ENCODE data around the gene MAEA.

Gene MAEA

DNA sequence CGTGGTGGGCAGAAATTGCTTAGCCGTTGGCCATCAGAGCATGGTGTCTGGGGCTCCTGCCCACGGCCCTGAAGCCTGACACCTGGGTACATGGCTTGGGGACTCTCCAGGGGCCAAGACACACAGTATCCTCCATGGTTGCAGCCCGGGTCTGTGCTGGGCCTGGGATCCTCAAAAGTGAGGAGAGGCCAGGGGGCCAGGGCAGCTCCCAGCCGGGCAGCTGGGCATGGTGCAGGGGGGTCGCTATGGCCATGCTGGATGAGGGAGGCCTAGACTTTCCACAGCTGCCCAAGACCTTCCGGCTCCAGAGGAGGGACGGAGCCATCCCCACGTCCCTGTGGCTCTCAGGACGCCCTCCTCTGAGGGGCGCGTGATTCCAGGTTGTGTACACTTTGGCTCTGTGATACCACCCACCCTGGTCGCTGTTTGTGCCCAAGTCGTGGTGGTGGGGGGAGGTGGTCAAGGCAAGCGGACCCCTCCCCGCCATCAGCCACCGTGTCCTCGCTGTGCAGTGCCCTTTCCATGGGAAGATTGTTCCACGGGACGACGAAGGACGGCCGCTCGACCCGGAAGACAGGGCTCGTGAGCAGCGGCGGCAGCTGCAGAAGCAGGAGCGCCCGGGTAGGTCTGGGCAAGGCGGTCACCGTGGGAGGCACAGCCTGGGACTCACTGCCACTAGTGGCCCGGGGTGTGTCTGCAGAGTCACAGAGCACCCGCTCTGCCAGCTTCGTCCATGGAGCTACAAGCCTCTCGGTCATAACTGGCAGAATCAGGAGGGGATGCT lies 90.9 kb downstream of the MAEA start:
- DNase-seq (ENCODE audit: low read depth), result no peak

DNA sequence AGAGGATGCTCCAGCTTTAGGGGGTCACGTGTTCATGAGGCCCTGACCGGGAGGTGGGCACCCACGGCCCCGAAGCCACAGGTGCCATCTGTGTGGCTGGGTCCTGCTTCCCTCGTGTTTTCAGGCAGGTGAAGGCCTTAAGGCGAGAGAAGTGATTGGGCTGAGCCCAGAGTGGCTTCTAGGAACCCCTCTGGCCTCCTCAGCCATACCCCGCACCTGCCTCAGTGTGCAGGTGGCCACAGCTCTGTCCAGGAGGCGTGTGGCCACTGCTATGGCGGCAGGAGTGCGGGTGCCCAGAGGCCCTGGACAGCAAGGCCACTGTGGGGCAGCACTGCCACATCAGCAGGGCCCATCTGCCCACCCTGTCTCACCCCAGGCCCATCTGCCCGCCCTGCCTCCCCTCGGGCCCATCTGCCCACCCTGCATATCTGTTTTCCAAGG lies 91.5 kb downstream of the MAEA start:
- DNase-seq (ENCODE audit: low read depth), result no peak

DNA sequence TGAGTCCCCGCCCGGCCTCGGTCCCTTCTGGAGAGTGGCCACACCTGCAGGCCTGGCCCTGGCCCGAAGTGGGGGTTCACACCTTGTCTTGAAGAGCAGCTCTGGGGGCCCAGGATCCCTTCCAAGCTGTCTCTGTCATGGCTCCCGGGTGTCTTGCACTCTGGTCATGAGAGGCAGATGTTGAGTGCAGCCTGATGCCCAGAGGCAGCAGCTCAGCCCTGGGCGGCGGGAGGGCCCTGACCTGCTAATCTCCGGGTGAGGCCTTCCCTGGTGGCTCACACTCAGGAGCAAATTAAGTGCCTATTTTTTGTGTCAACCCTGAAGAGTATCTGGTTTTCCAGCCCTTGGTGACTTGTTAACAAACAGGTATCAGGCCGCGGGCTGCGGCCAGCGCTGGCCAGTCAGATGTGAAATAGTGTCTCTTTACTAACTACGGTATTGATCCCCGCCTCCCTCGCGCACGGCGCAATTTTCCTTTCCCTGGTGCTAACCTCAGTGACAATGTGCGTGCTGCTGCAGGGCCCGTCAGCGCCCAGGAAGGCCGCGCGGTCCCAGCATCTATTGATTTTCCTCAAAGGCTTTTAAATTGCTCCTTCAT lies 92.4 kb downstream of the MAEA start:
- no peak for DNase-seq (ENCODE audit: low read depth)

DNA sequence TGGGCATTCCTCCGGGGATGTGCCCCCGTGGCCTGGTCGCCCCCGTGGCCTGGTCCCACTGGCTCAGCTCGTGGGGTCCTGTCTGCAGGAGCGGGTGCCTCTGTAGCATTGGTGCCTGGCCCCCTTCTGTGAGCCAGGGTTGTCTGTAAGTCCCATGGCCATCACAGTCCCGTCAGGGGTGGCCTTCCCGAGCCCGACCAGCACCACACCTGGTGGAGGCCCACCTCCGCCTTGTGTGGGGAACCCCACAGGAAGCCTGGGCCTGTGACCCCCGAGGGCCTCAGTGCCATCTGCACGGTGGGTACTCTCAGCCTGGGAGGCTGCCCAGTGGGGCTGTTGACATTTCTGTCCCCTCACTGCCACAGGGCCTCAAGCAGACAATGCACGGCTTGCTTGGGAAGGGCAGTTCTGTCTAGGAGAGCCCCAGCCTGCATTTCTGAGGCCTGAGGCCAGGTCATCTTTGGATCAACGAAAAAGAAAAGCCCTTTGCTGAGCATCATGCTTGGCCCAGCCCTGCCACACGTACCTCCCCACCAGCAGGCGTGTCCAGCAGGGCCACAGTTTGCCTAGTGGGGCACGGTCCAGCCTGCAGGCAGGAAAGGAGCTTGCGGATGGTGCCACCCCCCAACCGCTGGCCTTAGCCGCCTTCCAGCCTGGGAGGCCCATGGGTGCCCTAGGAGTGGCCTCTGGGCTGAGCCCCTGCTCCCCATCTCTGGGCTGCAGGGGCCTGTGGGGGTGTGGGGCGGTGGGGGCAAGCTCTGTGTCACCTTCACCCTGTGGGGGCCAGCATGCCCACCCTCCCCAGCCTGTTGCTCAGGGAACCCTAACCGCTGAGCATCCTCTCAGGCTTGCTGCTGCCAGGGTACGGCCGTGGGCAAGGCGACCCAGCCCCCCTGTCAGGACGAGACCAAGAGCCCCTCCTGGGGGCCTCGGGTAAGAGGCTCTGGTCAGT lies 93.4 kb downstream of the MAEA start:
- no peak for DNase-seq (ENCODE audit: low read depth)

DNA sequence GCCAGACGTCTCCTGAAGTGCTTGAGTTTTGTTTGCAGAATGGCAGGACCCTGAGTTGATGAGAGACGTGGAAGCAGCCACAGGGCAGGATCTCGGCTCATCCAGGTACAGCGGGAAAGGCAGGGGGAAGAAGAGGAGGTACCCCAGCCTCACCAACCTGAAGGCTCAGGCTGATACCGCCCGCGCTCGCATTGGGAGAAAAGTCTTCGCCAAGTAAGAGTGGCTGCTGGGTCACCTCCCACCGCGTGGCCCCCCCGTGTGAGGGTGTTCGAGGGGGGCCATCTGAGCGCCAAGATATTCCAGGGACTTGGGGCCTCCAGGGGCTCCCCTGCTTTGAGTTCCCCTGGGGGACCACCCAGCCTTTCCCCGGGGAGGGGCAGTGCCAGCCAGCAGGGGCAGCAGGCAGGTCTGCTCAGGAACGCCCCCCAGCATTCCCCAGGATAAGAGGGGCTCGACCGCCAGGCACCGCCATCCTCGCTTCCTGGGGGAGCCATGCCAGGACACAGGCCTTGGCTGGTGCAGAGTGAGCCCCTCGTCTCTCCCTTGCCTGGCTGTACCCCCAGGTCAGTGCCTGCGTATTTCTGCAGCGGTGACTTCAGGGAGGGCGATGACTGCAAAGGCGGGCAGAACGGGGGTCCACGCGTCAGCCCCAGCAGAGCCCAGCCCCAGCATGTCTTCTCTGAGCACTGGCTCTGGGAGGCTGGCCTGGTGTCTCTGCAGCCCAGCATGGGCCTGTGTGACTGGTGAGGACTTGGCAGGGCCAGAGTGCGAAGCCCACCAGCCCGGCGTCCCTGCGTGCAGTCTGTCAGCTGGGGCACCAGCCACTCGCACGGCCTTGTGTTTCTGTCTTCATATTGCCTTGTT lies 94.3 kb downstream of the MAEA start:
- no peak for DNase-seq (ENCODE audit: low read depth)

DNA sequence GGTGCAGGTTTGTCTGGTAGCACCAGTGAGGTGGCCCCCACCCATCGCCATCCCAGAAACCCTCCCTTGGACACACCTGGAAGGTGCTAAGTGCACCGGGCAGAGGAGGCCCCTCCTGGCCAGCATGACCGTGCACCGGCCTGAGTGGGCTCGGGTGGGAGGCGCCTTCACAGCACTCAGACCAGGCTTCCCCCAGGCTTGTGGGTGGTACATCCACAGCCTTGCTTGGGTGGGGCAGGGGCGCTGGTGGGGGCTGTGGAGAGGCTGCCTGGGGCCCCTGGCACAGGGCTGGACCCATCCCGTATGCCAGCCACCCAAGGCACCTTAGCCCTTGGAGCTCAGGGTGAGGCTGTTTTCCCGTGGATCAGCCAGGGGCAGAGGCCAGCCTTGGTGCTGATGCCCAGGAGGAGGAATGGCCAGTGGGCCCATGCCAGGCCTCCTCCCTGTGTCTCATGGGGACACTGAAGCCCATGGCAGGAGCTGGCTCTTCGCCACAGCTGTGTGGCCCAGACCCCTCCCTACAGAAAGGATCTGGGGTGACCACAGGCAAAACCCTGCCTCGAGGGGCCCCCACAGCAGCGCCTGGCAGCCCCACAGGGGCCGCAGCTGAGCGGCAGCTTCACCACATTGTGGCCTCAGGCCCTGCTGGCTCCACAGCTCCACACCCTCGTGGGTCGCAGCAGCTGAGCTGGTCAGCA lies 95.1 kb downstream of the MAEA start:
- no peak for DNase-seq (ENCODE audit: low read depth)

DNA sequence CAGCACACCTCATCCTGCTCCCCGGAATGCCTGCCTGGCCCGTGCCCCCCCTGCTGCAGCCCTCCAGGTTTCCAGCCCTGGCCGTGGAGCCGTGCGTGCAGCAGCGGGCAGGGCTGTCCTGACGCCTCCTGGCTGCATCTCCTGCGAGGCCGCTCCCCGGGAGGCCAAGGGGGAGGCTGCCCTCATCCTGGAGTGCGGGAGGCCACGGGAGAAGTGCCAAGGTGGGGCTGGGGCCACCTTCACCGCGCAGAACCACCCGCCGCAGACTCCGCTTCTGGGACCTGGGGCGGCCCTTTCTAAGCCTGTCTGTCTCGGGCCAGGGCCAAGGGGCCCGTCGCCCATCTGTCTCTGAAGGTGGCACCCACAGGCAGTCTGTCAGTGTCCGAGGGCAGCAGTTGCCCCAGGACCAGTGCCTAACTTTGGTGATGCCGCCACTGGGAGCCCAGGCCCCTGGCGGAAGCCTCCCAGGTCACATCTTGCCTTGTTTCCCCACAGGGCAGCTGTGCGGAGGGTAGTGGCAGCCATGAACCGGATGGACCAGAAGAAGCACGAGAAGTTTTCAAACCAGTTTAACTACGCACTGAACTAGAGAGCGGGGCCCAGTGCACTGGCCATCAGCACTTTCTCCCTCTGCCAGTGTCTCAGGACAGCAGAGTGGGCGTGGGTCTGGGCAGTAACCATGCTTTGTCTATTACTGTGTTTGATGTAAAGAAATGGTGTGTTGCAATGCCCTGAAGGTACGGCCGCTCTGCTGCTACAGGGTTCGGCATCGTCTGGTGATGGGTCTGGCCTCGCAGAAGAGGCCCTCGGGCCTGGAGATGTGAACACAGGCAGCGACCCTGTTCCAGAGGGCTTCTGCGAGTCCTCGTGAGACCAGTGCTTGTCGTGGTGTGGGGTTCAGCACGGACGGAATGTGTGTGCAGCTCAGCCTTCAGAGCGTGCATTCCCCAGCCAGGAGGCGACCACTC lies 96.0 kb downstream of the MAEA start:
- DNase-seq (ENCODE audit: low read depth), result no peak

Measured in stromal cell of bone marrow (primary cell).